GM12875 (cell line): Measurements from ENCODE around the gene TMEM235.
A peak's percentile ranks its signal among the peaks of the same experiment; 100 is the strongest.

Experiments used
- H3K4me3 ChIP-seq: one replicate; pipeline ENCODE4 v1.5.1; 2011; ENCODE audit warnings: low read depth, low read length, control low read depth
- CTCF ChIP-seq: IDR thresholded peaks from 2 replicates; pipeline ENCODE4 v1.5.1; 2011; ENCODE audit warnings: low read depth, mild to moderate bottlenecking, control low read depth, inconsistent platforms, low read length, moderate library complexity, borderline replicate concordance; ENCODE audit not compliant: insufficient read depth

The TMEM235 gene

GRCh38 chr17:78186692-78187595, 44.5 kb upstream of the TMEM235 start, which contains the start of the genes AFMID and TK1:
AFMID (plus strand) TSS chr17:78187362; CDS start chr17:78187371, 9 bp downstream.
TK1 (minus strand) TSS chr17:78187052; CDS start chr17:78186994, 58 bp downstream.
- peak within 1 kb of the TSS; percentile 69 for H3K4me3 ChIP-seq
- peak; percentile 24; the same call in 1 of the 2 replicates for TF ChIP-seq CTCF

- H3K4me3 ChIP-seq: no peak overlapping the region
- TF ChIP-seq CTCF: no peak
These were observed 34.7 kb upstream of the TMEM235 start for GRCh38 chr17:78196716-78197115.

GRCh38 chr17:78197147-78197832, 34.1 kb upstream of the TMEM235 start:
- no peak for TF ChIP-seq CTCF
- H3K4me3 ChIP-seq: no peak overlapping the region

- H3K4me3 ChIP-seq: no peak overlapping the region
- TF ChIP-seq CTCF: no peak
These were observed 31.0 kb upstream of the TMEM235 start for GRCh38 chr17:78200451-78200850.

GRCh38 chr17:78202666-78203065, 28.8 kb upstream of the TMEM235 start:
- no peak for TF ChIP-seq CTCF
- H3K4me3 ChIP-seq: no peak overlapping the region

- no peak overlapping the region for H3K4me3 ChIP-seq
These were observed 26.9 kb upstream of the TMEM235 start for GRCh38 chr17:78204387-78205123.

More at GRCh38 chr17:78204387-78205123, 26.9 kb upstream of the TMEM235 start:
- TF ChIP-seq CTCF: no peak
